Measurements from ENCODE around the gene BRWD1.
"Not testable (repeated sequence)": the region's sequence is repeated elsewhere in the genome, so short reads cannot be mapped to it uniquely, and the experiment has no call there.

BRWD1 gene

DNA sequence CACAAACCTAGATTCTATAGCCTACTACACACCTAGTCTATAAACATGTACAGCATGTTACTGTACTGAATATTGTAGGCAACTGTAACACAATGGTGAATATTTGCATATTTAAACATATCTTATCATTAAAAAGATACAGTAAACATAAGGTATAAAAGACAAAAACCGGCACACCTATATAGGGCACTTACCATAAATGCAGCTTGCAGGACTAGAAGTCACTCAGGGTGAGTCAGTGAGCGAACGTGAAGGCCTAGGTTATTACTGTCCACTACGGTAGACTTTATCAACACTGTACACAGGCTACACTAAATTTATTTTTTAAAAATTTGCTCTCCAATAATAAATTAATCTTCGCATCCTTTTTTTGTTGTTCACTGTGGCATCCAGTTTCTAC, 143.5 kb downstream of the BRWD1 start:
- TF ChIP-seq ARNT (IDR thresholded peaks at IDR 0.05) (no peak), LEF1 (IDR thresholded peaks at IDR 0.05; ENCODE audit: borderline replicate concordance) (no peak), NFRKB (IDR thresholded peaks at IDR 0.05) (no peak), ELF4 (IDR thresholded peaks at IDR 0.05) (no peak), SUZ12 (IDR thresholded peaks at IDR 0.05) (no peak), ZNF384 (IDR thresholded peaks at IDR 0.05) (no peak), FOXA1 (IDR thresholded peaks at IDR 0.05) (no peak), FOXK2 (IDR thresholded peaks at IDR 0.05) (no peak), FOXM1 (IDR thresholded peaks at IDR 0.05; ENCODE audit: borderline replicate concordance) (no peak), BHLHE40 (IDR thresholded peaks at IDR 0.05; ENCODE audit: borderline replicate concordance) (no peak), CTBP1 (IDR thresholded peaks at IDR 0.05; ENCODE audit: borderline replicate concordance) (no peak), SP1 (IDR thresholded peaks at IDR 0.05) (no peak), TARDBP (IDR thresholded peaks at IDR 0.05) (no peak), L3MBTL2 (conservative IDR thresholded peaks at IDR 0.05) (no peak), HDGF (IDR thresholded peaks at IDR 0.05; ENCODE audit: borderline replicate concordance) (no peak)
- TF ChIP-seq, protein P1, sequence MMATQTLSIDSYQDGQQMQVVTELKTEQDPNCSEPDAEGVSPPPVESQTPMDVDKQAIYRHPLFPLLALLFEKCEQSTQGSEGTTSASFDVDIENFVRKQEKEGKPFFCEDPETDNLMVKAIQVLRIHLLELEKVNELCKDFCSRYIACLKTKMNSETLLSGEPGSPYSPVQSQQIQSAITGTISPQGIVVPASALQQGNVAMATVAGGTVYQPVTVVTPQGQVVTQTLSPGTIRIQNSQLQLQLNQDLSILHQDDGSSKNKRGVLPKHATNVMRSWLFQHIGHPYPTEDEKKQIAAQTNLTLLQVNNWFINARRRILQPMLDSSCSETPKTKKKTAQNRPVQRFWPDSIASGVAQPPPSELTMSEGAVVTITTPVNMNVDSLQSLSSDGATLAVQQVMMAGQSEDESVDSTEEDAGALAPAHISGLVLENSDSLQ (IDR thresholded peaks at IDR 0.05): no peak
- CTCF ChIA-PET: no interaction called here
- POLR2A ChIA-PET: no interaction called here
- DNase-seq (ENCODE audit: extremely low spot score): no peak

DNA sequence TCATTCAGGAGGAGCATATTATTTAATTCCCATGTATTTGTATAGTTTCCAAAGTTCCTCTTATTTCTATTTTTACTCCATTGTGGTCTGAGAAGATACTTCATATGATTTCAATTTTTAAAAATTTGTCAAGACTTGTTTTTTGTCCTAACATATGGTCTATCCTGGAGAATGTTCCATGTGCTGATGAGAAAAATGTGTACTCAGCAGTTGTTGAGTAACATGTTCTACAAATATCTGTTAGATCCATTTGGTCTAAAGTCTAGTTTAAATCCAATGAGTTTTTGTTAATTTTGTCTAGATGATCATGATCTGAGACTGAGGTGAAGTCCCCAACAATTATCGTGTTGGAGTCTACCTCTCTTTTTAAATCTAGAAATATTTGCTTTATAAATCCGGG, 144.6 kb downstream of the BRWD1 start:
- no peak for DNase-seq (ENCODE audit: extremely low spot score)
- ChIA-PET POLR2A (no interaction called here), CTCF (no interaction called here)
- no peak for TF ChIP-seq ZNF384 (IDR thresholded peaks at IDR 0.05)
- TF ChIP-seq L3MBTL2 (conservative IDR thresholded peaks at IDR 0.05): no peak
- TF ChIP-seq ELF4 (IDR thresholded peaks at IDR 0.05): no peak
- TF ChIP-seq SUZ12 (IDR thresholded peaks at IDR 0.05): no peak
- no peak for TF ChIP-seq NFRKB (IDR thresholded peaks at IDR 0.05)
- TF ChIP-seq, protein P1 (IDR thresholded peaks at IDR 0.05): no peak
- no peak for TF ChIP-seq FOXM1 (IDR thresholded peaks at IDR 0.05; ENCODE audit: borderline replicate concordance)
- TF ChIP-seq ARNT (IDR thresholded peaks at IDR 0.05): no peak
- no peak for TF ChIP-seq HDGF (IDR thresholded peaks at IDR 0.05; ENCODE audit: borderline replicate concordance)
- no peak for TF ChIP-seq CTBP1 (IDR thresholded peaks at IDR 0.05; ENCODE audit: borderline replicate concordance)
- no peak for TF ChIP-seq TARDBP (IDR thresholded peaks at IDR 0.05)
- TF ChIP-seq FOXK2 (IDR thresholded peaks at IDR 0.05): no peak
- no peak for TF ChIP-seq BHLHE40 (IDR thresholded peaks at IDR 0.05; ENCODE audit: borderline replicate concordance)
- no peak for TF ChIP-seq LEF1 (IDR thresholded peaks at IDR 0.05; ENCODE audit: borderline replicate concordance)
- TF ChIP-seq SP1 (IDR thresholded peaks at IDR 0.05): no peak
- TF ChIP-seq FOXA1 (IDR thresholded peaks at IDR 0.05): no peak

DNA sequence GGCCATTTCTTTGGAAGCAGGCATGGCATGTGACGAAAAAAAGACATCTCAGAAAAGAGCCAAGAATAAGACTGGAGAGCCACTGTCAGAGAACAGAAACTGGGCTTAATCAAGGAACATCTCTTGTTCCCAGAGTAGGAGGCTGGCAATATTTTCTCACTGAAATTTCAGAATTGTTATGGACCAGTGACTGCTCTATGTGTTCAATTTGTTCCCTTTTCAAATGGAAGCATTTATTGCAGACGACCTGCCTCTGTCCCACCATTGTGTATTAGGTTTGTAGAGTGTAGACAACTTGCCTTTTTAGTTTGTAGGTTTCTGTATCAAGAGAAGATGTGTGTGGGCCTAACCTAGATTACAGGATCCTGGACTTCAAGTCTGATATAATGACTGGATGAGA, 148.9 kb downstream of the BRWD1 start:
- no peak for TF ChIP-seq L3MBTL2 (conservative IDR thresholded peaks at IDR 0.05)
- TF ChIP-seq ARNT (IDR thresholded peaks at IDR 0.05): no peak
- no peak for TF ChIP-seq FOXM1 (IDR thresholded peaks at IDR 0.05; ENCODE audit: borderline replicate concordance)
- no peak for TF ChIP-seq HDGF (IDR thresholded peaks at IDR 0.05; ENCODE audit: borderline replicate concordance)
- TF ChIP-seq, protein P1 (IDR thresholded peaks at IDR 0.05): no peak
- no peak for TF ChIP-seq LEF1 (IDR thresholded peaks at IDR 0.05; ENCODE audit: borderline replicate concordance)
- TF ChIP-seq CTBP1 (IDR thresholded peaks at IDR 0.05; ENCODE audit: borderline replicate concordance): no peak
- TF ChIP-seq ZNF384 (IDR thresholded peaks at IDR 0.05): no peak
- no peak for TF ChIP-seq TARDBP (IDR thresholded peaks at IDR 0.05)
- no peak for TF ChIP-seq SUZ12 (IDR thresholded peaks at IDR 0.05)
- no peak for TF ChIP-seq BHLHE40 (IDR thresholded peaks at IDR 0.05; ENCODE audit: borderline replicate concordance)
- TF ChIP-seq SP1 (IDR thresholded peaks at IDR 0.05): no peak
- TF ChIP-seq NFRKB (IDR thresholded peaks at IDR 0.05): no peak
- no peak for TF ChIP-seq FOXA1 (IDR thresholded peaks at IDR 0.05)
- ChIA-PET POLR2A (no interaction called here), CTCF (no interaction called here)
- DNase-seq (ENCODE audit: extremely low spot score): no peak

DNA sequence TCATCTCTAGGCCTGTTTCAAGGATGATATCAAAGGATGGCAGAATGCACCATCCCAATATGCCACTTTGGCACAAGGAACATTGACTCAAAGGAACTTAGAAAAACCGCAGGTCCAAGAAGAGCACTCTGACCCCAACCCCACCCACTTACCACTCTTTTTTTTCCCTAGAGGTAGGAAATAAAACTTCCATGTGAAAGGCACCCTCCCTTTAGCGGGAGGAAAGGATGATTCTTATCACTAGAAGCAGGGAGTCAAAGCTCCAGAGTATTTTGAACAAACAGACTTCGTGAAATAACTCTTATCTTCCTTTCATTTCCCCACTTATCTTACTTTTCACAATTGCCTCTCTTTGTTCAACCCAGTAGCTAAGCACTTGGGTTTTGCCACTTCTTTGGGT, 152.4 kb downstream of the BRWD1 start:
- ChIA-PET CTCF (no interaction called here), POLR2A (no interaction called here)
- no peak for DNase-seq (ENCODE audit: extremely low spot score)
- TF ChIP-seq ZNF384 (IDR thresholded peaks at IDR 0.05) (no peak), SUZ12 (IDR thresholded peaks at IDR 0.05) (no peak), NFRKB (IDR thresholded peaks at IDR 0.05) (no peak), ELF4 (IDR thresholded peaks at IDR 0.05) (no peak), CTBP1 (IDR thresholded peaks at IDR 0.05; ENCODE audit: borderline replicate concordance) (no peak), BHLHE40 (IDR thresholded peaks at IDR 0.05; ENCODE audit: borderline replicate concordance) (no peak), FOXM1 (IDR thresholded peaks at IDR 0.05; ENCODE audit: borderline replicate concordance) (no peak)
- TF ChIP-seq, protein P1 (IDR thresholded peaks at IDR 0.05): no peak

DNA sequence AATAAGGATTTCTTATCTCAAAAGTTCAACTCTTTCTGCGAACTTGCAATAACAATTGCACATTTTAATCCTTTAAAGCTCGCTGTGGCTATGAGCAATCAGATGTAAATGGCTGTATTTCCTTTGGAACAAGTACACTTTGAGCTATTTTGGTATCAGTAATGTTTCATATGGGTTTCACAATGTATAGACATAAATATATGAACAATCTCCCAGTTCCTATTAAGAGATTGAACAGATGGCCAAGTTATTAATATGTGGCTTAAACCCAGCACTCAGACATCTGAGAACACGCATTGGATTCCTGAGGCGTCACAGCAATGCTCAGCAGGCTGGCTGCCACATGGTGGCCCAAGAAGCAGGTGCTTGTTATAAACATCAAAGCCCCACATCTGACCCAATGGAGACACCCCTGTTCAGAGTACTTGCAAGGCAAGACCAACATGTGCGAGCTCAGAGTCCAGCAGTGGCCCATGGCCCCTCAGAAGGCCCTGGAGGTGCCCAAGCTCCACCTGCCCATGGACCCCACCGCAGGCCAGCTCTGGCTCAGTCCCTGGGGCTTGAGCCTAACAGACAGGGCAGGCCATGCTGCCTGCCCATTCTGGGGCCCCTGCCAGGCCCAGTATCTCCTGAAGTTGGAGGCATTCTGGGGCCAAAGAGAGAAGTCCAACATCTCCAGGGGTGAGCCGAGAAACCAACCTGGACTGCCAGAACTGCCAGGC, 153.9 kb downstream of the BRWD1 start:
- POLR2A ChIA-PET: no interaction called here
- DNase-seq (ENCODE audit: extremely low spot score): no peak
- CTCF ChIA-PET: no interaction called here
- TF ChIP-seq SP1 (IDR thresholded peaks at IDR 0.05) (no peak), SUZ12 (IDR thresholded peaks at IDR 0.05) (no peak), ZNF384 (IDR thresholded peaks at IDR 0.05) (no peak), FOXA1 (IDR thresholded peaks at IDR 0.05) (no peak), BHLHE40 (IDR thresholded peaks at IDR 0.05; ENCODE audit: borderline replicate concordance) (no peak), CTBP1 (IDR thresholded peaks at IDR 0.05; ENCODE audit: borderline replicate concordance) (no peak), HDGF (IDR thresholded peaks at IDR 0.05; ENCODE audit: borderline replicate concordance) (no peak), FOXM1 (IDR thresholded peaks at IDR 0.05; ENCODE audit: borderline replicate concordance) (no peak), L3MBTL2 (conservative IDR thresholded peaks at IDR 0.05) (no peak), ELF4 (IDR thresholded peaks at IDR 0.05) (no peak), FOXK2 (IDR thresholded peaks at IDR 0.05) (no peak), LEF1 (IDR thresholded peaks at IDR 0.05; ENCODE audit: borderline replicate concordance) (no peak), TARDBP (IDR thresholded peaks at IDR 0.05) (no peak), ARNT (IDR thresholded peaks at IDR 0.05) (no peak), NFRKB (IDR thresholded peaks at IDR 0.05) (no peak)
- TF ChIP-seq, protein P1 (IDR thresholded peaks at IDR 0.05): no peak

DNA sequence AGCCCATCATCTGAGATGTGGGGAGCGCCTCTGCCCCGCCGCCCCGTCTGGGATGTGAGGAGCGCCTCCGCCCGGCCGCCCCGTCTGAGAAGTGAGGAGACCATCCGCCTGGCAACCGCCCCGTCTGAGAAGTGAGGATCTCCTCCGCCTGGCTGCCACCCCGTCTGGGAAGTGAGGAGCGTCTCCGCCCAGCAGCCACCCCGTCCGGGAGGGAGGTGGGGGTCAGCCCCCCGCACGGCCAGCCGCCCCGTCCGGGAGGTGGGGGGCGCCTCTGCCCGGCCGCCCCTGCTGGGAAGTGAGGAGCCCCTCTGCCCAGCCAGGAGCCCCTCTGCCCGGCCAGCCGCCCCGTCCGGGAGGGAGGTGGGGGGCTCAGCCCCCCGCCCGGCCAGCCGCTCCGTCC, 156.2 kb downstream of the BRWD1 start:
- DNase-seq (ENCODE audit: extremely low spot score); CTCF ChIA-PET; POLR2A ChIA-PET: not testable (repeated sequence)

All from HEK293T (cell line).